Left lung (tissue), 10 donors: ENCODE measurements around the gene PIK3R5. TPM values are rescaled to one million over a fixed set of nuclear protein-coding genes. Genes with fewer than 3 reads are reported as not detected.

Experiments used
- ATAC-seq: fragments of 200-7000 bp; cut with Tn5 transposase; one replicate; pipeline ENCODE4 v1.9.1; 2020; ENCODE audit warnings: moderate library complexity
- DNase-seq, 4 donors: peaks; one replicate each; pipeline ENCODE4 v3.0.0-alpha.2; 2013 to 2020
- H3K27ac ChIP-seq, 2 donors: fragments of 200-600 bp; sonication (generic) in 1 of 2; one replicate each; pipeline versions ENCODE4 v1.5.0 to v1.8.0; 2020 to 2021
- H3K27me3 ChIP-seq, 2 donors: fragments of 200-600 bp; sonication (generic) in 1 of 2; one replicate each; pipeline versions ENCODE4 v1.5.0 to v1.8.0; 2020 to 2021
- H3K36me3 ChIP-seq, 2 donors: fragments of 200-600 bp; sonication (generic) in 1 of 2; one replicate each; pipeline versions ENCODE4 v1.5.0 to v1.8.0; 2020 to 2021
- H3K4me1 ChIP-seq, 2 donors: fragments of 200-600 bp; one replicate each; pipeline ENCODE4 v1.8.0; 2021
- H3K4me3 ChIP-seq, 2 donors: fragments of 200-600 bp; sonication (generic) in 1 of 2; one replicate each; pipeline versions ENCODE4 v1.5.0 to v1.8.0; 2020 to 2021; ENCODE audit warnings: mild to moderate bottlenecking in 1 of 2
- H3K9me3 ChIP-seq, 2 donors: fragments of 200-600 bp; sonication (generic) in 1 of 2; one replicate each; pipeline versions ENCODE4 v1.5.0 to v1.8.0; 2020 to 2021
- intact Hi-C, 2 donors: fragments of 100-400 bp; cut with DNase I; formaldehyde crosslinking; loops; one replicate each; pipeline versions ENCODE4 v1.11.2 to v1.14.2; 2022
- polyA plus RNA-seq, 6 donors: library from polyadenylated mRNA; unstranded; fragments of 120-200 nt; gene quantifications; one replicate each; pipeline ENCODE4 v1.2.1, GENCODE V29; 2013; ENCODE audit not compliant: insufficient read length in 6 of 6
- total RNA-seq, 2 donors: library from RNA; stranded (reverse); fragmentation: NEBNext Ultra II Directional; extraction: Animal tissue kit (Norgen Biotek cat#: 25700); gene quantifications; one replicate each; pipeline ENCODE4 v1.2.1, GENCODE V29; 2021
- TF ChIP-seq, protein P1 (sequence below), 2 donors: fragments of 200-600 bp; sonication (generic) in 1 of 2; IDR thresholded peaks; one replicate each; pipeline versions ENCODE4 v1.5.0 to v1.8.0; 2021; ENCODE audit warnings: antibody characterized with exemption in 2 of 2
- donor health status: DM: no; HTN: yes; CAD: no.
- donor health status: DM: no; HTN: no; CAD: no.

The PIK3R5 gene
- total and polyA plus RNA-seq, 8 donors = 1.1 to 84.8 (median 2.0) TPM

DNA sequence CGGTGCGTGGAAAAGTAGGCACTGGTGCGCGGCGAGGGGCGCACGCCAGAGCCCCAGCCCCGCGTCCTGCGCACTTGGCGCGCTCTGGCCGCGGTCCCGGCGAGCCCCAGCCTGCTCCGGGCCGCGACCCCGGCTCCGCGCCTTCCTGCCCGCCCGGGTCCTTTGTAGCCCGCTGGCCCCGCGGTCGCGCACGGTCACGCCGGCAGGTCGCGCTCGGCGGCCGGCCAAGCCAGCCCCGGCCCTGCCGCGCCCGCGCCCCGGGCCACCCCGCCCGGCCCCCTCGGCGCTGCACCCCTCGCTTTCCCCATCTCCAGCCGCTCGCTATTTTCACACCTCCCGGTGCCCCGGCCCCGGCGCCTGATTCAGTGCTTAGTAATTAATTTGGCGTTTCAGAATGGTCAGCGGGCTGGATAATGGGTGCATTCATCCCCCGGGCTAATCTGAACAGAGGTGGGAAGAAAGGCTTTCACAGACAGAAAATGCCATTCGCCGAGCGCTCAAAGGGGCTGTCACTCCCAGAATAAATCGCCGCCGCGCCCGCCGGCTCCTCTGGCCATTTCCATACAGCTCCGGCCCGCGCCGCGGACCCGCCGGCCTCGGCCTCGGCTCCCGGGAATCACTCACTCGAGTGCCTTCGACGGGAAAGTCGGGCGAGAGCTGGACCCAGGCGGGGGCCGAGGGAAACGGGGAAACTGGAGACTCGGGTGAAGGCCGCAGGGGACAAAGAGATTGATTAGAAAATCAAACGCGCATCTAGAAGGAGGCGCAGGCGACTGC, 38.0 kb upstream of the PIK3R5 start:
- Histone ChIP-seq H3K4me3 (peak overlapping the region; percentile 8 to 30), H3K27ac (no peak overlapping the region), H3K9me3 (no peaks in the 10 kb centered on the region), H3K36me3 (no peaks in the 10 kb centered on the region), H3K4me1 (peaks cover 5 to 24% of the 10 kb centered on the region in 2 donors), H3K27me3 (peaks cover 41 to 100% of the 10 kb centered on the region in 2 donors)
- ATAC-seq (no peak), DNase-seq (no peak)
- TF ChIP-seq, protein P1, sequence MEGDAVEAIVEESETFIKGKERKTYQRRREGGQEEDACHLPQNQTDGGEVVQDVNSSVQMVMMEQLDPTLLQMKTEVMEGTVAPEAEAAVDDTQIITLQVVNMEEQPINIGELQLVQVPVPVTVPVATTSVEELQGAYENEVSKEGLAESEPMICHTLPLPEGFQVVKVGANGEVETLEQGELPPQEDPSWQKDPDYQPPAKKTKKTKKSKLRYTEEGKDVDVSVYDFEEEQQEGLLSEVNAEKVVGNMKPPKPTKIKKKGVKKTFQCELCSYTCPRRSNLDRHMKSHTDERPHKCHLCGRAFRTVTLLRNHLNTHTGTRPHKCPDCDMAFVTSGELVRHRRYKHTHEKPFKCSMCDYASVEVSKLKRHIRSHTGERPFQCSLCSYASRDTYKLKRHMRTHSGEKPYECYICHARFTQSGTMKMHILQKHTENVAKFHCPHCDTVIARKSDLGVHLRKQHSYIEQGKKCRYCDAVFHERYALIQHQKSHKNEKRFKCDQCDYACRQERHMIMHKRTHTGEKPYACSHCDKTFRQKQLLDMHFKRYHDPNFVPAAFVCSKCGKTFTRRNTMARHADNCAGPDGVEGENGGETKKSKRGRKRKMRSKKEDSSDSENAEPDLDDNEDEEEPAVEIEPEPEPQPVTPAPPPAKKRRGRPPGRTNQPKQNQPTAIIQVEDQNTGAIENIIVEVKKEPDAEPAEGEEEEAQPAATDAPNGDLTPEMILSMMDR (IDR thresholded peaks at IDR 0.05) = no peak
- intact Hi-C loops = no loop called here

DNA sequence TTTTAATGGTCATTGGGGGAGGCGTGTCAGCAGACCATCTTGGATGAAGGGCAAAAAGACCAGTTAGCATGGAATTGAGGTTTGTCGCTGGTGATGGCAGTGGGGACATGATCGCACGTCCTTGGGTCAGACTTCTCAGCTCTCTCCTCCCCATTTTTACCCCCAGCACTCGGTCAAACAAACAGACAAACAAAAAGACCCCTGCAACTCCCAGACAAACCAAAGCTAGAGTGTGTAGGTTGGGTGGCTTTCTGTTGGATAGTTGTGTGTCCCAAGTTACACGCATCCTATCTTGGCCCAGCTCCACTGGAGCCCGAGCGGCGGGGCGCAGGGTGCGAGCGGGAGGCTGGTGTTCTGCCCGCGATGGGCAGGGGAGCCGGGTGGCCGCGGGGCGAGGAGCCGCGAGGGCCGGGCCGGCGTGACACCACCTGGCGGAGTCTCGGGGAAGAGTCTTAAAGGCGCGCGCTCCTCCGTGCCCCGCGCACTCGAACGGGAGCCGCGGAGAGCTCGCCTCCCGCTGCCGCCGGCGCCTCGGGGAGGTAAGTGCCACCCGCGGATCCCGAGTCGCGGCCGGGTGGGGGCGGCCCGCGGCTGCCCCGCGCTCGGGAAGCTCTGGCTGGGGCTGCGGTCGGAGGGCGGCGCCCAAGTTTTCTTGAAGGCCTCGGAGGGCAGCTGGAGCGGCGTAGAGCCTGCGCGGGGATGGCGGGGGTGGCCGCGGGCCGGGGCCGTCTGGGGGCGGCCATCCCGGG, 37.3 kb upstream of the PIK3R5 start:
- H3K4me1 ChIP-seq = peaks cover 5 to 24% of the 10 kb centered on the region in 2 donors
- no peaks in the 10 kb centered on the region for H3K36me3 ChIP-seq
- H3K9me3 ChIP-seq = no peaks in the 10 kb centered on the region
- H3K4me3 ChIP-seq = peak overlapping the region; percentile 8 to 30
- TF ChIP-seq, protein P1 (IDR thresholded peaks at IDR 0.05) = no peak
- ATAC-seq (peak; percentile 51), DNase-seq (peak in 1 of 4 donors; percentile 80)
- intact Hi-C loops = no loop called here
- peaks cover 41 to 93% of the 10 kb centered on the region in 2 donors for H3K27me3 ChIP-seq
- no peak overlapping the region for H3K27ac ChIP-seq

DNA sequence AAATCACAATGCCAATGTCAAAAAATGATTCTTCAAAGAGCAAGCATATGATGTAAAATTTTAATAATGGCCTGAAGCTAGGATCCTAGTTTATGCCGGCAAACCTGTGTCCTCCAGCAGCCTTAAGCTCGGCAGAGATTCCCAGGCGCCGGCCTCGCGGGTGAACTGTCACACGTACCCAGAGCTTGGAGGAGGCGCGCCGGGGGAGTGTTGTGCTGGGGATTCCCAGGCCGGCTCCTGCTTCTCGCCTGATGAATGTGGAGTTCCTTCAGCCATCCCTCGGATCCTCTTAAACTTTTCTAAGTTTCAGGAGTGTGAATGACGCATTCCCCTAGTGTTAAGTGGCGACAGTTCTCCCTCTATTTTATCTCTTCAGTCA, 36.7 kb upstream of the PIK3R5 start:
- H3K27me3 ChIP-seq = peaks cover 41 to 87% of the 10 kb centered on the region in 2 donors
- H3K27ac ChIP-seq = no peak overlapping the region
- H3K4me3 ChIP-seq = no peak overlapping the region

DNA sequence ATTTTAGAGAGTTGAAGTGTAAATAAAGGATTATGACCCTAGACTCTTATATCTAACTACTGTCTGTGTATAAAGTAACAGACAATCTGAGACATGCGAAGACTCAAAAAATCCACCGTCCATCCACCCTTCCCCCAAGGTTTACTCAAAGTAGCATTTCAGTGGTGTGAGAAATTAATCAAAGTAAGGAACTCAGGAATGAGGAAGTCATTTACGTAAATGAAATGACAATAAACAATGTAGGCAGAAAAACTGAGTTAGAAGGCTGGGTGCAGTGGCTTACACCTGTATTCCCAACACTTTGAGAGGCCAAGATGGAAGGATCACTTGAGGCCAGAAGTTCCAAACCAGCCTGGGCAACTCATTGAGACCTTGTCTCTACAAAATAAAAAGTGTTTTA, 36.1 kb upstream of the PIK3R5 start:
- Histone ChIP-seq H3K27ac (no peak overlapping the region), H3K4me3 (no peak overlapping the region), H3K4me1 (peaks cover 5 to 24% of the 10 kb centered on the region in 2 donors), H3K27me3 (peaks cover 41 to 81% of the 10 kb centered on the region in 2 donors), H3K36me3 (no peaks in the 10 kb centered on the region), H3K9me3 (no peaks in the 10 kb centered on the region)
- no peak for DNase-seq
- intact Hi-C loops = no loop called here
- TF ChIP-seq, protein P1 (IDR thresholded peaks at IDR 0.05) = no peak
- ATAC-seq = no peak

More for the DNA sequence above, 36.7 kb upstream of the PIK3R5 start:
- ATAC-seq (no peak), DNase-seq (no peak)
- TF ChIP-seq, protein P1 (IDR thresholded peaks at IDR 0.05) = no peak
- H3K4me1 ChIP-seq = peaks cover 5 to 24% of the 10 kb centered on the region in 2 donors
- intact Hi-C loops = no loop called here
- no peaks in the 10 kb centered on the region for H3K36me3 ChIP-seq
- H3K9me3 ChIP-seq = no peaks in the 10 kb centered on the region
